EH (cell line): ENCODE measurements around the gene VSTM4.

ENCODE experiments used
- DNase-seq: peaks from one replicate; pipeline ENCODE4 v3.0.0-alpha.2; 2015; ENCODE audit warnings: low read depth

VSTM4 gene

GRCh38 chr10:49091450-49092210, 23.7 kb downstream of the VSTM4 start:
- DNase-seq, result no peak

DNA sequence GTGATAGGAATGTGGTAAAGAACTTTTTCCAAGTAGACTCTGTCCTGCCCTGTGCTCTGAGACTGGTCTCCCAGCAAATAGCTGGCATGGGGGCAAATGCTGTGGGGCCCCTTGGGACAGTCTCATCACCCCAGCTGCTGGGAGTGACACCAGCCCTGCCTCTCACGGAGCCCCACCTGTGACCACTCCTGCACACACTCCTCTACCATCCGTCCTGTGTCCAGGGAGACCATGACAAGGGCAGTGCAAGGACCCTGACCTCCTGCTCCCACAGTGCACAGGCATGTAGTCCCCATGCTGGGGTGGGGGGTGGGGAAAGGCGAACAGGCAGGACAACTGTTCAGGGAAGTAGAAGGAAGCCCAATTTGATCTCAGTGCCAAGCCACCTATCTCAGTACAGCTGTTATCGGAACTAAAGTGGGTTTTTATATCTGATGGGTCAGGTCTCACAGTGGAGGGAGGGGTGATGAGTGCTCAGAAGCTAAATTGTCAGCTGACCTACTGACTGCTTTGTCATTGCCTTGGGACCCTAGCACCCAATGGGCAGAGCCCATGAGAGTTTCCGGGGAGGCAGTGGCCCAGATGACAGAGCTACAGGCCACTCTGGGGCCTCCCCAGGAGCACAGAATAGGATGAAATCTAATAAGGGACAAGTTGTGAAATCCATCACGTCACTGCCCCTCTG, 24.5 kb downstream of the VSTM4 start:
- no peak for DNase-seq

DNA sequence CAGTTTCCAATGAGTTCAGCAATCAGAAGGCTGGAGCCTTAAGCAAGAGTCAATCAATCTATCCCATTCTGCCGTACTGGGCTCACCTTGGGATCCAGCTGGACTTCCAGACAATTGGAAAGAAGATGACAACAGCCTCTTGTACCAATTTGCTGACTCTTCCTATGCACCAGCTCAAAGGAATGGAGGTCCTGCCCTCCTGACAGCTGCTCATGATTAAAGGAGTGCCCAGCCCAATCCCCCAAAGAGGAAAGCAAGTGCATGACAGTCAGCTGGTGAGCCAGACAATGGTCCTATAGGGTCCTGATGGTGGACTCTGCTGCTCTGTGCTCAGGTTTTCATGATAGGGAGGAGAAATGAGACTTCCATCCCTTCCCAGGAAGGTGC, 25.1 kb downstream of the VSTM4 start:
- DNase-seq, result no peak

- DNase-seq, result no peak
These were observed 25.6 kb downstream of the VSTM4 start for GRCh38 chr10:49089557-49090188.

DNA sequence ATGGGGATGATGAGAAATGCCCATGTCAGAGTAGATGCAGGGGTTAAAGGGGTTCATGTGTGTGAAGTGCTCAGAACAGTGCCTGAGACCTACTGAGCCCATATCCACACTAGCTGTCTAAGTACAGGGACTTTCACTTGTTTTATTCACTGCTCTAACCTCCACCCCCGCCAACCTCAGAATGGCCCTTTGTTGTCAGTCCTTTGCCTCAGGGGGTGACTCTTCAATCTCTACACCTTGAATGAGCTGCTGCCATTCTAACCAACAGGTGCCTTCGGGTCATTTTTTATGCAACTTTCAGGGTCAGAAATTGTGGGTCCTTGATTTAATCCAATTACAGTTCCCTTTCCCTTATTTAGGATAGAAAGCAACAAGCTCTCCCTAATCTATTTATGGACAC, 26.2 kb downstream of the VSTM4 start:
- DNase-seq, result no peak

DNA sequence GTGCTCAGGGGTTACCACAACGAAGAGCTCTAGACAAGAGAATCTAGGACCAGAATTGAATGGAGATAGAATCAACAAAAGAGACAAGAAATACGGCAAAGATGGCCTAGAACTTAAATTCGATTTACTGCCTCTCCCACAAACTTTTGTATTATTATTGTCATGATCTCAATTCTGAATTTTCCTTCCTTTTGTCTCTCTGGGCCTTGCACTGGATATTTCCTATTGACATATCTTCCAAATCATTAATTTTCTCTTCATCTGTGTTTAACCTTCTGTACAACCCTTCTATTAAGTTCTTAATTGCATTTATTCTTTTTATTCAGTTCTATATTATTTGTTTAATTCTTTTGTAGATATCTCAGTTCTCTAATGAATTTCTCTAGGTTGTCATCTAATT, 28.4 kb downstream of the VSTM4 start:
- DNase-seq, result no peak

- no peak for DNase-seq
These were observed 32.1 kb downstream of the VSTM4 start for GRCh38 chr10:49083261-49083660.

- no peak for DNase-seq
These were observed 32.6 kb downstream of the VSTM4 start for GRCh38 chr10:49082766-49083165.

- DNase-seq, result no peak
These were observed 33.6 kb downstream of the VSTM4 start for GRCh38 chr10:49081547-49082275.

- DNase-seq, result no peak
These were observed 34.4 kb downstream of the VSTM4 start for GRCh38 chr10:49080965-49081364.

- no peak for DNase-seq
These were observed 35.3 kb downstream of the VSTM4 start for GRCh38 chr10:49080071-49080470.

GRCh38 chr10:49079499-49079898, 35.8 kb downstream of the VSTM4 start:
- DNase-seq, result no peak

DNA sequence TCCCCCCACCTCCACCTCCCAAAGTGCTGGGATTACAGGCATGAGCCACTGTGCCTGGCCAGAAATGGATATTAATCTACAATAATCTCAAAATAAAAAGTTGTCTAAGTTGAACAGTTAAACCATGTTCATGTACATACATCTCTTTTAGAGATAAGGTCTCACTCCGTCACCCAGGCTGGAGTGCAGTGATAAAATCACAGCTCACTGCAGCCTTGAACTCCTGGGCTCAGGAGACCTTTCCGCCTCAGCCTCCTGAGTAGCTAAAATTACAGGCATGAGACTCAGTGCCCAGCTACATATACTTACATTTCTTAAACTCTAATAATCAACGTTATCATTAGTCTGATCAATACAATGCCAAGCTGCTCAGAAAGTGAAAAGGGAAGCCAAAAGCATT, 36.2 kb downstream of the VSTM4 start:
- no peak for DNase-seq

DNA sequence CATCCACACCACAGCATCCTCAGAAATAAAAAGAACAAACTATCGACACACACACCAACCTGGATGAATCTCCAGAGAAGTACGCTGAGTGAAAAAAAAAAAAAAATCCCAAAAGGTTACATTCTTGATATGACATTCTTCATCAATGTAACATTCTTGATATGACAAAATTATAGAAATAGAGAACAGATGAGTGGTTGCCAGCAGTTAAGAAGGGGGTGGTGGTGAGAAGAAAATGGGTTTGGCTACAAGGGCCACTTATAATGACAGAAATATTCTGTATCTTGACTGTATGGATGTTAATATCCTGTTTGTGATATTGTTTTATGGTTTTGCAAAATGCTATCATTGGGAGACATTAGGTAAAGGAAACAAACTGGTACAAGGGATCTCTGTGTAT, 36.9 kb downstream of the VSTM4 start:
- no peak for DNase-seq

GRCh38 chr10:49076741-49077521, 38.4 kb downstream of the VSTM4 start:
- DNase-seq, result no peak

DNA sequence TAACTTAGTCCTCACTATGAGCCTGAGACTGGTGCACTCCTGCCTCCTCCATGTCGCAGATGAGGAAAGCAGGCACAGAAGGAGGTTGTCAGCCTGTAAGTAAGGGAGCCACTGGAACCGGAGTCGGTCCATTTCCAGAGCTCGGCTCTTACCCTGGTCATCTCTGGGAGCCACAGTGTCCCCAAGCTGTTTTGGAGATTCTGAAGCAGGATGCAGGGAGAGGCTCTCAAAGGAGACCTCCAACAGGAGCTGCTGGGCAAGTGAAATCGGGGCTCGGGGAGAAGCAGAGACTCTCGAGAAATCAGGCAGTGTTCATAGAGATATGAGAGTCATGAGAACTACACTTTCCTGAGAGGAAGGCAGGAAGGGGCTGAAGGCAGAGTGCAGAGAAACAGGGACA, 39.0 kb downstream of the VSTM4 start:
- DNase-seq, result no peak

GRCh38 chr10:49075743-49076142, 39.6 kb downstream of the VSTM4 start:
- DNase-seq, result no peak

DNA sequence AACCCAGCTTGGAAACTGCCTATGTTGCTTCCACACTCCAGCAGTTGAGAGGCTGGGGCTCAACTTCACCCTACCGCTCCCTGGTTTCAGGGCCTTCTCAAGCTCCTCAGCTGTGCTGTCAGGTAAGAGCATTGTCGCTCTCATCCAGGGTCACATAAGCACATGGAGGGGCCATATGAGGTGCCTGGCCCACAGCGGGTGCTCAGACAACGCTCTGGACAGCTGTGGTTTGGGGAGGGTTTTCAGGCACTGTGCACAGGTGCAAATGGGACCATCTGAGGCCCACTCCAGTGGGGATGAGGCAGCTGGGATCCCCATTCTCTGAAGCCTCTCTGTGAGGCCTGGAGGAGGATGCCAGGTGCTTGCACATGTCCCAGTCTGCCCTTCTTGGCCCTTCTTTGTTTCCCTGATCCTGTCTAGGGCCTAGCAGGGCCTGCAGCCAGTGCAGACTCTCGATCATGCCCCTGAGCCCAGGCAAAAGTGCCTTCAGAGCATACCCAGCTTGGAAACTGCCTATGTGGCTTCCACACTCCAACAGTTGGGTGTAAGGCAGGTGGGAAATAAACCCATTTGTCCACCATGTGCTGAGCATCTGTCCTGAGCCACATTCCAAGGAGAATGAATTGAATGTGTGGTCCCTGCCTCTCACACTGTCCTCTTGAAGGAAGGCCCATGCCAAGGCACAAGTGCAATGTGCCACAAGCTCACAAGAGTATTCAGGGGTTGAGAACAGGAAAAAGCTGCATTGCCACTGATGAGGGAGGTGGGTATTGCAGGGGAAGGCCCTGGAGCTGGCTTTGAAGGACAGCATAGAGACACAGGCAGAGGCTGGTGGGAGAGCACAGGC, 40.3 kb downstream of the VSTM4 start:
- no peak for DNase-seq

DNA sequence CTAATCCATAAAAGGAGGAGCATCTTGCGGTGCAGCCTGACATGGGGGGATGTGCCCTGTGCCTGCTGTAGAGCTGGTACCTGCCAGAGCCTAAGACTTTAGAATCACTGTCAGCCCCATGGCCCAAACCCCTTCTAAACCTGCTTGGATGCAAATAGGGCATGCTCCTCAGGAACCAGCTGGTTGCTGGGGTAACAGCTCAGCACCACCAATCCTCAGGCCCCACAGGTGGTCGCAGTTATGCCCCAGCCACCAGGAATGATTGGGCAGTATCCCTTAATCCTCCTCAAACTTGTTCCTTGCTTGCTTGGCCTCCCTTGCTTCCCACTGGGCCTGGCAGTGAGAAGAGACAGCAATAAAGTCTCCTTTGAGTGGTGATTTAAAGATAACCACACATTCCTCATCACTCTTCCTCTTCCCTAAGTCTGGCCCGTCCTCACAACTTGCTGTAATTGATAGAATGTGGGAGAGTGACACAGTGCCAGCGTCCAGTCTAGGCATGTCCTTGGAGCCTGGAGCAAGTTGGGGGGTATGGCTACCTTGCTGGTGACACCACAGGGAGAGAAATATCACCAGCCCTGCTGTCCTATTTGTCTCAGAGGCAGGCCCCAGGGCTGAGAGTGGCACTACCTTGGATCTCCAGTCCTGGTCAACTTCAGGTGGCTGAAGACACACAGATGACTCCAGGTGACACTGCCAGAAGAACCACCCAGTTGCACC, 43.0 kb downstream of the VSTM4 start:
- no peak for DNase-seq

GRCh38 chr10:49071160-49071761, 44.1 kb downstream of the VSTM4 start:
- DNase-seq, result peak; percentile 22
